K562 (cell line): Measurements from ENCODE around the gene SPATS1. TPM values are rescaled to one million over a fixed set of nuclear protein-coding genes. Genes with fewer than 3 reads are reported as not detected.

ENCODE experiments used
- ATAC-seq: fragments of 200-7000 bp; cut with Tn5 transposase; 3 replicates; pipeline ENCODE4 v1.9.1; 2020; ENCODE audit warnings: moderate library complexity
- BruUV-seq: library from RNA; stranded (reverse); fragments of 400-500 nt; replicated peaks from 2 replicates; lab custom pipeline; 2021; lab: Mats Ljungman, UMichigan
- CTCF ChIA-PET: fragments of 300-600 bp; formaldehyde crosslinking; extraction: SDS; loops from one replicate; lab custom pipeline; 2021; ENCODE audit warnings: low intra/inter-chr PET ratio; lab: Yijun Ruan, JAX
- POLR2A ChIA-PET: fragments of 300-600, 350-650 bp; sonication (Branson Sonifier 250); formaldehyde crosslinking; extraction: SDS; loops from one replicate; lab custom pipeline; 2021; ENCODE audit warnings: antibody characterized with exemption, inconsistent platforms; lab: Yijun Ruan, JAX
- DNase-seq, 4 experiments: peaks; one replicate each; pipeline versions ENCODE4 v3.0.0 to v3.0.0-alpha.2; 2011 to 2018; ENCODE audit warnings: low spot score in 3 of 4, mixed read lengths in 3 of 4; ENCODE audit errors: extremely low read depth in 1 of 4
- FAIRE-seq: peaks from 2 replicates; lab custom pipeline; 2011; peaks lifted over from hg19 to GRCh38; lab: Jason Lieb, UNC
- H2AFZ ChIP-seq: 2 replicates; pipeline ENCODE4 v1.6.0; 2011; ENCODE audit warnings: low read depth, low read length, control low read depth, inconsistent platforms
- H3K27ac ChIP-seq: fragments of 200-600 bp; 3 replicates; pipeline ENCODE4 v1.8.0; 2011; ENCODE audit warnings: low read depth, mild to moderate bottlenecking, control low read depth, inconsistent platforms, low read length, moderate library complexity, mixed read lengths; ENCODE audit errors: extremely low read depth
- H3K27me3 ChIP-seq, 2 experiments: fragments of 300-600 bp in 1 of 2; 2 replicates in 1 of 2; 3 replicates in 1 of 2; pipeline versions ENCODE4 v1.6.0 to v1.8.0; 2011; ENCODE audit warnings: inconsistent platforms in 2 of 2, low read length in 2 of 2, mild to moderate bottlenecking in 1 of 2, mixed read lengths in 1 of 2, moderate library complexity in 1 of 2; ENCODE audit not compliant: control insufficient read depth in 2 of 2, insufficient read depth in 2 of 2
- H3K36me3 ChIP-seq: fragments of 300-600 bp; 3 replicates; pipeline ENCODE4 v1.8.0; 2011; ENCODE audit warnings: mild to moderate bottlenecking, low read length, inconsistent platforms; ENCODE audit not compliant: control insufficient read depth, insufficient read depth
- H3K4me1 ChIP-seq, 2 experiments: fragments of 200-600 bp in 1 of 2; replicated peaks in 1 of 2; 2 replicates in 1 of 2; 3 replicates in 1 of 2; pipeline versions ENCODE4 v1.5.1 to v1.8.0; 2011; ENCODE audit warnings: inconsistent platforms in 2 of 2, low read length in 2 of 2, mild to moderate bottlenecking in 1 of 2, mixed read lengths in 1 of 2, moderate library complexity in 1 of 2; ENCODE audit not compliant: control insufficient read depth in 2 of 2, insufficient read depth in 2 of 2
- H3K4me2 ChIP-seq: 2 replicates; pipeline ENCODE4 v1.6.1; 2011; ENCODE audit warnings: low read length, control low read depth, inconsistent platforms, mixed read lengths; ENCODE audit not compliant: insufficient read depth
- H3K4me3 ChIP-seq: fragments of 200-600 bp; sonication (generic), shearing (Covaris generic); 2 replicates; pipeline ENCODE4 v1.5.1; 2016; ENCODE audit warnings: control low read depth, inconsistent platforms
- H3K79me2 ChIP-seq: fragments of 200-600 bp; 3 replicates; pipeline ENCODE4 v1.8.0; 2011; ENCODE audit warnings: low read length, inconsistent platforms; ENCODE audit not compliant: control insufficient read depth, insufficient read depth
- H3K9ac ChIP-seq, 2 experiments: 2 replicates each; pipeline versions ENCODE4 v1.6.0 to v1.6.1; 2011; ENCODE audit warnings: low read depth in 2 of 2, low read length in 2 of 2, control low read depth in 1 of 2, inconsistent platforms in 1 of 2, mild to moderate bottlenecking in 1 of 2, mixed read lengths in 1 of 2; ENCODE audit not compliant: insufficient read depth in 1 of 2
- H3K9me1 ChIP-seq: one replicate; pipeline ENCODE4 v1.6.0; 2011; ENCODE audit warnings: inconsistent platforms, mild to moderate bottlenecking, low read length, moderate library complexity; ENCODE audit not compliant: control insufficient read depth, insufficient read depth
- H3K9me3 ChIP-seq: replicated peaks from 2 replicates; pipeline ENCODE4 v1.5.1; 2011; ENCODE audit warnings: low read depth, low read length, inconsistent platforms; ENCODE audit not compliant: control insufficient read depth, insufficient read depth
- H4K20me1 ChIP-seq: replicated peaks from 2 replicates; pipeline ENCODE4 v1.6.1; 2011; ENCODE audit warnings: low read length, inconsistent platforms, mixed read lengths; ENCODE audit not compliant: control insufficient read depth, insufficient read depth
- ASH1L ChIP-seq: fragments of 450-650 bp; IDR thresholded peaks from 2 replicates; pipeline ENCODE4 v1.6.1; 2018; ENCODE audit warnings: borderline replicate concordance, mild to moderate bottlenecking, low read depth; ENCODE audit not compliant: partially characterized antibody
- CHCHD3 ChIP-seq: fragments of 250-450 bp; sonication (Bioruptor Pico); IDR thresholded peaks from 2 replicates; pipeline ENCODE4 v2.1.2; 2022; ENCODE audit warnings: mild to moderate bottlenecking
- CHD4 ChIP-seq: fragments of 200-600 bp; sonication (generic); IDR thresholded peaks from 3 replicates; pipeline ENCODE4 v1.6.1; 2012; ENCODE audit warnings: low read depth, mild to moderate bottlenecking, mixed read lengths, low read length, inconsistent platforms; ENCODE audit not compliant: insufficient read depth, insufficient replicate concordance, poor library complexity, severe bottlenecking
- CREB5 ChIP-seq: fragments of 250-450 bp; sonication (Bioruptor Pico); IDR thresholded peaks from 2 replicates; pipeline ENCODE4 v1.5.0; 2020; ENCODE audit warnings: mild to moderate bottlenecking
- CTCFL ChIP-seq: IDR thresholded peaks from 2 replicates; pipeline ENCODE4 v1.6.1; 2011; ENCODE audit warnings: borderline replicate concordance, low read depth, mild to moderate bottlenecking, moderate library complexity, low read length; ENCODE audit not compliant: insufficient read depth, poor library complexity, severe bottlenecking
- KLF16 ChIP-seq: IDR thresholded peaks from 2 replicates; pipeline ENCODE4 v1.6.1; 2016; ENCODE audit warnings: antibody characterized with exemption
- TCFL5 ChIP-seq: fragments of 250-450 bp; sonication (Bioruptor Pico); conservative IDR thresholded peaks from 2 replicates; pipeline ENCODE4 v1.6.1; 2021; ENCODE audit warnings: mild to moderate bottlenecking, moderate library complexity, matching md5 sums
- TEAD1 ChIP-seq, 2 experiments: fragments of 450-650 bp in 1 of 2; sonication (generic) in 1 of 2; formaldehyde crosslinking; IDR thresholded peaks; 2 replicates each; pipeline versions ENCODE4 v1.4.0 to v1.8.0; 2020 to 2022; ENCODE audit warnings: mild to moderate bottlenecking in 2 of 2, missing genetic modification reagents in 1 of 2
- ZFPM2 ChIP-seq: fragments of 250-450 bp; sonication (Bioruptor Pico); IDR thresholded peaks from 2 replicates; pipeline ENCODE4 v1.5.1; 2022; ENCODE audit warnings: mild to moderate bottlenecking
- ZNF76 ChIP-seq: fragments of 250-450 bp; sonication (Bioruptor Pico); IDR thresholded peaks from 2 replicates; pipeline ENCODE4 v1.4.0; 2020; ENCODE audit warnings: mild to moderate bottlenecking, moderate library complexity, borderline replicate concordance
- ZNF764 ChIP-seq: fragments of 250-450 bp; sonication (Bioruptor Pico); IDR thresholded peaks from 2 replicates; pipeline ENCODE4 v1.4.0; 2020; ENCODE audit warnings: low read depth, mild to moderate bottlenecking, moderate library complexity
- WGBS: fragments of 100-300 bp; shearing (Covaris generic); methylation state at CpG from one replicate; pipeline ENCODE4 v1.1.6; 2016; ENCODE audit warnings: low coverage, mixed read lengths; ENCODE audit not compliant: insufficient coverage; ENCODE audit errors: missing lambda C conversion rate; 5-methylcytosine and 5-hydroxymethylcytosine counted together
- in situ Hi-C: fragments of 300-500 bp; cut with MboI; formaldehyde crosslinking; loops from 4 replicates; pipeline ENCODE4 v1.15.0; 2018; ENCODE audit warnings: inconsistent platforms, mixed read lengths
- intact Hi-C: fragments of 100-400 bp; cut with micrococcal nuclease; formaldehyde crosslinking; loops from 2 replicates; pipeline ENCODE4 v1.14.2; 2022
- polyA plus RNA-seq, 8 experiments: library from polyadenylated mRNA; depleted of rRNA in 4 of 8; stranded (reverse) in 5 of 8; unstranded in 3 of 8; fragments of >200 nt; fragmentation: Nextera tagmentation in 2 of 8; fragmentation: Illumina TruSeq in 1 of 8; extraction: Ambion mirVana in 2 of 8; extraction: Trizol in 1 of 8; gene quantifications; 2 replicates each; pipeline versions ENCODE4 v1.2.1 to v1.2.3, GENCODE V29; 2011 to 2014; ENCODE audit warnings: inconsistent platforms in 1 of 8, missing spikeins in 1 of 8
- total RNA-seq, 7 experiments: library from RNA; depleted of rRNA in 6 of 7; stranded (reverse); fragments of >200 nt in 6 of 7; fragmentation: Illumina TruSeq in 2 of 7; extraction: Trizol in 2 of 7; gene quantifications; 2 replicates each; pipeline versions ENCODE4 v1.2.1 to v1.2.3, GENCODE V29; 2011 to 2021; ENCODE audit warnings: low replicate concordance in 1 of 7

Gene SPATS1
- total and polyA plus RNA-seq, 9 of the 15 experiments (the other 6 are each of a cell fraction or from before 2014, with no cell fraction given) = not detected

GRCh38 chr6:44302856-44303255, 39.6 kb upstream of the SPATS1 start:
- Histone ChIP-seq H3K27ac (no peak overlapping the region), H3K79me2 (no peaks in the 10 kb centered on the region), H3K4me2 (no peak overlapping the region), H3K4me3 (no peak overlapping the region), H3K27me3 (peaks cover 0 to 3% of the 10 kb centered on the region in 2 experiments; a peak in 2 of 5 replicates), H3K9me3 (no peaks in the 10 kb centered on the region), H3K36me3 (peaks cover 76% of the 10 kb centered on the region), H4K20me1 (peaks cover 3% of the 10 kb centered on the region; the same call in 1 of the 2 replicates), H3K9me1 (no peaks in the 10 kb centered on the region), H3K9ac (no peak overlapping the region), H2AFZ (no peak overlapping the region), H3K4me1 (peaks cover 2 to 19% of the 10 kb centered on the region in 2 experiments; a peak in 3 of 5 replicates)
- FAIRE-seq = no peak
- BruUV-seq = no TSS peak
- intact Hi-C loops = no loop called here
- WGBS = 90% methylated on average over 12 of the region's 12 CpGs
- TF ChIP-seq ZFPM2 (CRISPR knock-in tag) = no peak
- no peak for DNase-seq
- ChIA-PET POLR2A (interaction anchor here (0.6 to 2.6 kb wide), 7 partner anchors 10 to 85 kb away, joined by 3 to 17 read pairs (median 4); partner anchors contain the start of genes AARS2, CDC5L and SLC35B2), CTCF (no interaction called here)
- in situ Hi-C loops = no loop called here
- no peak for ATAC-seq

GRCh38 chr6:44303842-44304241, 38.6 kb upstream of the SPATS1 start:
- no peaks in the 10 kb centered on the region for H3K9me3 ChIP-seq
- BruUV-seq = no TSS peak
- H3K9ac ChIP-seq = peak overlapping the region in 1 of 2 experiments; percentile 55; a peak in 1 of 4 replicates
- H3K4me3 ChIP-seq = no peak overlapping the region
- H3K79me2 ChIP-seq = no peaks in the 10 kb centered on the region
- H2AFZ ChIP-seq = no peak overlapping the region
- H4K20me1 ChIP-seq = no peaks in the 10 kb centered on the region; the same call in 1 of the 2 replicates
- no peak overlapping the region for H3K4me2 ChIP-seq
- no peaks in the 10 kb centered on the region for H3K27me3 ChIP-seq
- DNase-seq = no peak
- intact Hi-C loops = loop anchor here (1.0 kb wide), 1 partner anchor 36 kb away; no protein-coding TSS in a partner anchor
- H3K36me3 ChIP-seq = peaks cover 81% of the 10 kb centered on the region
- WGBS = 88% methylated on average over 6 of the region's 6 CpGs
- in situ Hi-C loops = no loop called here
- CTCF ChIA-PET = interaction anchor here (0.6 kb wide), 1 partner anchor 1198 kb away, joined by 3 read pairs; no protein-coding TSS in a partner anchor
- no peak for ATAC-seq
- POLR2A ChIA-PET = interaction anchor here (2.6 to 11.9 kb wide), 2 partner anchors 8 to 10 kb away, joined by 17 to 116 read pairs; partner anchors contain the start of gene AARS2
- peaks cover 2 to 17% of the 10 kb centered on the region in 2 experiments; a peak in 3 of 5 replicates for H3K4me1 ChIP-seq
- H3K9me1 ChIP-seq = no peaks in the 10 kb centered on the region
- no peak overlapping the region for H3K27ac ChIP-seq
- FAIRE-seq = no peak
- TF ChIP-seq TEAD1 (CRISPR knock-in tag; IDR thresholded peaks at IDR 0.05) = no peak
- TF ChIP-seq ZNF764 (CRISPR knock-in tag) = no peak
- TF ChIP-seq TCFL5 = no peak
- TF ChIP-seq CREB5 = no peak
- no peak for TF ChIP-seq CHD4
- no peak for TF ChIP-seq CTCFL
- TF ChIP-seq ASH1L = no peak
- no peak for TF ChIP-seq CHCHD3
- no peak for TF ChIP-seq KLF16
- no peak for TF ChIP-seq ZNF76
